HL-60 (cell line): ENCODE results near the gene LCTL.

Experiments
- CTCF ChIP-seq: IDR thresholded peaks from one replicate; pipeline ENCODE4 v1.5.1; 2011; ENCODE audit warnings: low read length, control low read depth, inconsistent platforms; ENCODE audit not compliant: insufficient read depth
- GABPA ChIP-seq: IDR thresholded peaks from 2 replicates; pipeline ENCODE4 v1.6.1; 2012; ENCODE audit warnings: low read depth
- TF ChIP-seq, protein P1 (sequence below): IDR thresholded peaks from 2 replicates; pipeline ENCODE4 v1.6.1; 2012; ENCODE audit warnings: low read depth; ENCODE audit not compliant: insufficient replicate concordance

DNA sequence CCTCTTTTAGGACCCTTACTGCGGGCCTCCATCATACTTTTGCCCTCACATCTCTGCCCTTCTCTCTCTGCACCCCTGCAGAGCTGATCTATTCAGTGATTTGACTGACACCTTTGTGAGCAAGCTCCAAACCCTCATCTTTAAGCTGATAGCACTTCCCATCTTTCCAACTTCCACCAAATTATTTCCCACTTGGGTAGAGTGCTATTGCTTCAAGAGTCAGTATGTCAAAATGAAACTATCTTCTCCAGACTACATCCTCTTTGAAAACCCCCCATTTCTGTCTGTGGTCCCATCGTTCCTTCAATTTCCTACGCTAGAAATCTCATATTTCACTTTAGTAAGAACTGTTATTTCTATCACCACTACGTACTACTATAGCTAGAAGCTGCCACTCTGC lies 41.0 kb downstream of the LCTL start:
- no peak for TF ChIP-seq CTCF
- TF ChIP-seq, protein P1, sequence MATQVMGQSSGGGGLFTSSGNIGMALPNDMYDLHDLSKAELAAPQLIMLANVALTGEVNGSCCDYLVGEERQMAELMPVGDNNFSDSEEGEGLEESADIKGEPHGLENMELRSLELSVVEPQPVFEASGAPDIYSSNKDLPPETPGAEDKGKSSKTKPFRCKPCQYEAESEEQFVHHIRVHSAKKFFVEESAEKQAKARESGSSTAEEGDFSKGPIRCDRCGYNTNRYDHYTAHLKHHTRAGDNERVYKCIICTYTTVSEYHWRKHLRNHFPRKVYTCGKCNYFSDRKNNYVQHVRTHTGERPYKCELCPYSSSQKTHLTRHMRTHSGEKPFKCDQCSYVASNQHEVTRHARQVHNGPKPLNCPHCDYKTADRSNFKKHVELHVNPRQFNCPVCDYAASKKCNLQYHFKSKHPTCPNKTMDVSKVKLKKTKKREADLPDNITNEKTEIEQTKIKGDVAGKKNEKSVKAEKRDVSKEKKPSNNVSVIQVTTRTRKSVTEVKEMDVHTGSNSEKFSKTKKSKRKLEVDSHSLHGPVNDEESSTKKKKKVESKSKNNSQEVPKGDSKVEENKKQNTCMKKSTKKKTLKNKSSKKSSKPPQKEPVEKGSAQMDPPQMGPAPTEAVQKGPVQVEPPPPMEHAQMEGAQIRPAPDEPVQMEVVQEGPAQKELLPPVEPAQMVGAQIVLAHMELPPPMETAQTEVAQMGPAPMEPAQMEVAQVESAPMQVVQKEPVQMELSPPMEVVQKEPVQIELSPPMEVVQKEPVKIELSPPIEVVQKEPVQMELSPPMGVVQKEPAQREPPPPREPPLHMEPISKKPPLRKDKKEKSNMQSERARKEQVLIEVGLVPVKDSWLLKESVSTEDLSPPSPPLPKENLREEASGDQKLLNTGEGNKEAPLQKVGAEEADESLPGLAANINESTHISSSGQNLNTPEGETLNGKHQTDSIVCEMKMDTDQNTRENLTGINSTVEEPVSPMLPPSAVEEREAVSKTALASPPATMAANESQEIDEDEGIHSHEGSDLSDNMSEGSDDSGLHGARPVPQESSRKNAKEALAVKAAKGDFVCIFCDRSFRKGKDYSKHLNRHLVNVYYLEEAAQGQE, result no peak
- TF ChIP-seq GABPA, result no peak
